ENCODE results near the gene CRY1. TPM values are rescaled to one million over a fixed set of nuclear protein-coding genes. Genes with fewer than 3 reads are reported as not detected.

The CRY1 gene
- total RNA-seq, 1 donor from 2014 or later = 10.1 TPM

- Mint-ChIP-seq H3K36me3 (ENCODE audit: unreplicated experiment) (peaks cover 7% of the 10 kb centered on the region), H3K4me1 (ENCODE audit: low read depth, unreplicated experiment) (peaks cover 4% of the 10 kb centered on the region), H3K27ac (ENCODE audit: unreplicated experiment) (no peak overlapping the region), H3K27me3 (ENCODE audit: unreplicated experiment) (peaks cover 2% of the 10 kb centered on the region), H3K9me3 (ENCODE audit: unreplicated experiment) (no peaks in the 10 kb centered on the region), H3K4me3 (ENCODE audit: unreplicated experiment) (no peak overlapping the region)
- DNase-seq = no peak
- TF ChIP-seq, protein P1, sequence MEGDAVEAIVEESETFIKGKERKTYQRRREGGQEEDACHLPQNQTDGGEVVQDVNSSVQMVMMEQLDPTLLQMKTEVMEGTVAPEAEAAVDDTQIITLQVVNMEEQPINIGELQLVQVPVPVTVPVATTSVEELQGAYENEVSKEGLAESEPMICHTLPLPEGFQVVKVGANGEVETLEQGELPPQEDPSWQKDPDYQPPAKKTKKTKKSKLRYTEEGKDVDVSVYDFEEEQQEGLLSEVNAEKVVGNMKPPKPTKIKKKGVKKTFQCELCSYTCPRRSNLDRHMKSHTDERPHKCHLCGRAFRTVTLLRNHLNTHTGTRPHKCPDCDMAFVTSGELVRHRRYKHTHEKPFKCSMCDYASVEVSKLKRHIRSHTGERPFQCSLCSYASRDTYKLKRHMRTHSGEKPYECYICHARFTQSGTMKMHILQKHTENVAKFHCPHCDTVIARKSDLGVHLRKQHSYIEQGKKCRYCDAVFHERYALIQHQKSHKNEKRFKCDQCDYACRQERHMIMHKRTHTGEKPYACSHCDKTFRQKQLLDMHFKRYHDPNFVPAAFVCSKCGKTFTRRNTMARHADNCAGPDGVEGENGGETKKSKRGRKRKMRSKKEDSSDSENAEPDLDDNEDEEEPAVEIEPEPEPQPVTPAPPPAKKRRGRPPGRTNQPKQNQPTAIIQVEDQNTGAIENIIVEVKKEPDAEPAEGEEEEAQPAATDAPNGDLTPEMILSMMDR (IDR thresholded peaks at IDR 0.05; ENCODE audit: partially characterized antibody, unreplicated experiment) = no peak
Measured at GRCh38 chr12:106981788-106982187, 111.6 kb downstream of the CRY1 start.

DNA sequence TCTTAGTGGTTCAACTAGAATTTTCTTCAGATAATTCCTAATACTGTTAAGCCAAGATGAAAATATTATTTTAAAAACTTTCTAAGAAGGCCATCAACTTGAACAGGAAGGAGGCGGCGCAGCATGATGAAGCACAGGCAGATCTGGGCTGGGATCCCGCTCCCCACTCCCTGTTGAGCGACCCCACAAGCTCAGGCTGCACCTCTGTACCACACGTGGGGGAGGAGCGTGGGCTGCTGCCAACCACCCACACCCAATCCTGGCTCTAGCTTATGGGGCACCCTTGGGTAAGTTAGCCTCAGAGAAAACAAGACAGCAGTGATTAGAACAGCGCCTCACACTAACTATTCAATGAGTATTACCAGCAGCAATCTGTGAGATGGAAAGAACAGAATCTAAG, 112.4 kb downstream of the CRY1 start:
- DNase-seq = no peak
- H3K9me3 Mint-ChIP-seq (ENCODE audit: unreplicated experiment) = no peaks in the 10 kb centered on the region
- H3K27me3 Mint-ChIP-seq (ENCODE audit: unreplicated experiment) = peaks cover 2% of the 10 kb centered on the region
- no peak overlapping the region for H3K27ac Mint-ChIP-seq (ENCODE audit: unreplicated experiment)
- TF ChIP-seq, protein P1 (IDR thresholded peaks at IDR 0.05; ENCODE audit: partially characterized antibody, unreplicated experiment) = no peak
- peaks cover 7% of the 10 kb centered on the region for H3K36me3 Mint-ChIP-seq (ENCODE audit: unreplicated experiment)
- no peak overlapping the region for H3K4me3 Mint-ChIP-seq (ENCODE audit: unreplicated experiment)
- peaks cover 2% of the 10 kb centered on the region for H3K4me1 Mint-ChIP-seq (ENCODE audit: low read depth, unreplicated experiment)

- Mint-ChIP-seq H3K4me3 (ENCODE audit: unreplicated experiment) (no peak overlapping the region), H3K27me3 (ENCODE audit: unreplicated experiment) (no peaks in the 10 kb centered on the region), H3K27ac (ENCODE audit: unreplicated experiment) (no peak overlapping the region), H3K36me3 (ENCODE audit: unreplicated experiment) (no peaks in the 10 kb centered on the region), H3K4me1 (ENCODE audit: low read depth, unreplicated experiment) (no peaks in the 10 kb centered on the region), H3K9me3 (ENCODE audit: unreplicated experiment) (no peaks in the 10 kb centered on the region)
- no peak for DNase-seq
- TF ChIP-seq, protein P1 (IDR thresholded peaks at IDR 0.05; ENCODE audit: partially characterized antibody, unreplicated experiment) = no peak
Measured at GRCh38 chr12:106978035-106978800, 115.1 kb downstream of the CRY1 start.

DNA sequence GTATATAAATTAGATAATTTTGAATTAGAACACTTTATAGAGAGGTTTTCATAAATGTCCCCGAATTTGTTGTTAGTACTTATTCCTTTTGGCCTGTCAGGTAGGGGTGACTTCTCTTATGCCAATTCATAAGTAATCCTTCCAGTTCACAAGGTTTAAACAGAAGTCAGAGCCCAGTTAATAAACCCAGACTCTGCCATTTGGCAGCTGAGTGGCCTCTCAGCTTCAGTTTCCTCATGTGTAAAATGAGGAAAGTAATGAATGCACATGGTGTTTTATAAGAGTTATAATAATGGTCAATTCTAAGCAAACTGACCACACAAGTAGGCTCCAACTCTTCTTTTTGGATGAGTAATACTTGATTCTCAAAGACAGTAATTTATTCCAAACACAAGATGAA, 116.7 kb downstream of the CRY1 start:
- Mint-ChIP-seq H3K9me3 (ENCODE audit: unreplicated experiment) (no peaks in the 10 kb centered on the region), H3K4me3 (ENCODE audit: unreplicated experiment) (no peak overlapping the region), H3K36me3 (ENCODE audit: unreplicated experiment) (no peaks in the 10 kb centered on the region), H3K4me1 (ENCODE audit: low read depth, unreplicated experiment) (no peaks in the 10 kb centered on the region), H3K27me3 (ENCODE audit: unreplicated experiment) (no peaks in the 10 kb centered on the region), H3K27ac (ENCODE audit: unreplicated experiment) (no peak overlapping the region)
- TF ChIP-seq, protein P1 (IDR thresholded peaks at IDR 0.05; ENCODE audit: partially characterized antibody, unreplicated experiment) = no peak
- no peak for DNase-seq

- H3K4me1 Mint-ChIP-seq (ENCODE audit: low read depth, unreplicated experiment) = no peaks in the 10 kb centered on the region
- no peaks in the 10 kb centered on the region for H3K27me3 Mint-ChIP-seq (ENCODE audit: unreplicated experiment)
- H3K9me3 Mint-ChIP-seq (ENCODE audit: unreplicated experiment) = no peaks in the 10 kb centered on the region
- no peaks in the 10 kb centered on the region for H3K36me3 Mint-ChIP-seq (ENCODE audit: unreplicated experiment)
- no peak overlapping the region for H3K4me3 Mint-ChIP-seq (ENCODE audit: unreplicated experiment)
- TF ChIP-seq, protein P1 (IDR thresholded peaks at IDR 0.05; ENCODE audit: partially characterized antibody, unreplicated experiment) = no peak
- no peak for DNase-seq
- H3K27ac Mint-ChIP-seq (ENCODE audit: unreplicated experiment) = no peak overlapping the region
Measured at GRCh38 chr12:106975993-106976658, 117.2 kb downstream of the CRY1 start.
